ENCODE data around the gene ABR. TPM values are rescaled to one million over a fixed set of nuclear protein-coding genes. Genes with fewer than 3 reads are reported as not detected.
"Not testable (repeated sequence)": the region's sequence is repeated elsewhere in the genome, so short reads cannot be mapped to it uniquely, and the experiment has no call there.

The ABR gene
- total RNA-seq, 1 experiment from 2014 or later: 5.6 TPM

DNA sequence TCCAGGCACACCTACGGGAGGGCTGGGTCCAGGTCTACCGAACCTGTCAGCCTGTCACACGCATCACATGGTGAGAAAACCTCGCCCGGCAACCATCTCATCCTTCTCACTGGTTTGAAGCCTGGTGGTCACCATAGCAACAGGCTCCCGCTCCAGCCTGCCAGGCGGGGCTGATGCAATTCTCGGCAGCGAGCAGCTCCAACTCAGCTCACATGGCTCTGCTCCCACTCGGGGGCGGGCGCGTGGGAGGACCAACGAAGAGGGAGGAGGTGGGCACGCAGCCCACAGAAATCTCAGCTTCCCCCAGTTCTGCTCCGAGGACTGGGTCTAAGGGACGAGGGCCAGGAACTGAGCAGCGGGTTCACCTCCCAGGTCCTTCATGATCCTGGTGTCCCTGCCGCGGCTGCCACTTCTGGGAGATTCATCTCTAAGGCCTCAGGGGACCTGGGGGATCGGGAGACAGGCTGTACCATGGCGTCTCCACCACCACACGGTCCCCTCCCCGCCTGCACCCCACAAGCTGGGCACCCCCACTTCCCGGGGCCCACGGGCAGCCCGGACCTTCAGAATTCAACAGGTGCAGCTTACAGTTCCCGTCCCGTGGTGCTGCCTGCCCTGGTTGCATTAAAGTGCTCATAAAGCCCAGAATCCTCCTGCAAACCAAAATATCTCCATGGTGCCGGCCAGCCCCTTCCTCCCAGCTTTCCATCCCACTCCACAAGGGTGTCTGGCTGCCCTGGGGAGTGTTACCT is 25.8 kb downstream of the ABR start:
- Histone ChIP-seq H3K36me3 (no peaks in the 10 kb centered on the region), H3K4me1 (no peaks in the 10 kb centered on the region), H3K27ac (no peak overlapping the region), H3K9me3 (replicated peaks) (no peaks in the 10 kb centered on the region), H3K27me3 (no peaks in the 10 kb centered on the region), H3K4me3 (no peak overlapping the region)
- peak; percentile 13 to 21 for DNase-seq

DNA sequence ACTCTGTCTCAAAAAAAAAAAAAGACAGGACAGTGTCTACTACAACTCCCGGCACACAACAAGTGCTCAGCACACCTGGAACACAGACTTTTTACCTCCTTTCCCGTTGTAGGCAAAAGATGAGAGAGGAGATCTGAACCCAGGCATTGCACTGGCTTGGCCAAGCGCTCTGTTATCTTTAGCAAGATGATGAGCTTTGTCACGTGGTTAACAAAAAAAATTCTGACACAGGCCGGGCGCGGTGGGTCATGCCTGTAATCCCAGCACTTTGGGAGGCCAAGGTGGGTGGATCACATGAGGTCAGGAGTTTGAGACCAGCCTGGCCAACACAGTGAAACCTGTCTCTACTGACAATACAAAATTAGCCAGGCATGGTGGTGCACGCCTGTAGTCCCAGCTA is 27.2 kb downstream of the ABR start:
- not testable (repeated sequence) for H3K4me3 ChIP-seq; H3K36me3 ChIP-seq; DNase-seq; H3K27ac ChIP-seq; H3K9me3 ChIP-seq (replicated peaks); H3K27me3 ChIP-seq; H3K4me1 ChIP-seq

DNA sequence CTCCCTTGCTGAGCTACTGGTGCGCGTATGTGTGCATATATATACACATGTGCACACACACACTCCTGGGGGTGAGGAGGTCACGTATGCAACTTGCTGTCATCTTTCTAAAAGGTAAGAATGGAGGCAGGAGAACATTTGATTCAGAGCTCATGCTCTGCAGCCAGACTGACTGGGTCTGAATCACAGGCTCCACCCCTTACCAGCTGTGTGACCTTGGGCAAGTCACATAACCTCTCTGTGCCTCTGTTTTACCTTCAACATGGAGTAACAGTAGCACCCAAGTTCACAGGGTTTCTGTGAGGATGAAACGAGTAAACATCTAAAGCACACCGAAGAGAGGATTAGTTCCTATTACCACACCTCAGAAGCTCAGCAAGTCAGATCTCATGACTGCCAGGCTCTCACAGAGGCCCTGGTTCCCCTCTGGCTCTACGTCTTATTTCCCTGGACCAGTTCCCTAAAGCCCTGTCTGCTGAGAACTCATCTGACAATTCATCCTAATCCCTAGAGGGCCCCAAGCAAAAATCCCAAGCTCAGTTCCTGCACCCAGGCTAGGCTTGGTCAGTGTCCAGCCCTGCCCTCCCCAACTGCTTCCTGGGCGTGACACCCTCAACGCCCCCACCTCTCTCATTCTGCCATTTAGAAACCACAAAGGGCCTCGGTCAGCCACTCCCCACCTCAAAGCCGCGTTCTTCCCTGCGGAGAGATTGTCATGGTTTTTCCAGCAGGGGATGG is 28.7 kb downstream of the ABR start:
- Histone ChIP-seq H3K27me3 (no peaks in the 10 kb centered on the region), H3K36me3 (no peaks in the 10 kb centered on the region), H3K9me3 (replicated peaks) (no peaks in the 10 kb centered on the region), H3K4me3 (no peak overlapping the region), H3K27ac (no peak overlapping the region), H3K4me1 (no peaks in the 10 kb centered on the region)
- DNase-seq: no peak

DNA sequence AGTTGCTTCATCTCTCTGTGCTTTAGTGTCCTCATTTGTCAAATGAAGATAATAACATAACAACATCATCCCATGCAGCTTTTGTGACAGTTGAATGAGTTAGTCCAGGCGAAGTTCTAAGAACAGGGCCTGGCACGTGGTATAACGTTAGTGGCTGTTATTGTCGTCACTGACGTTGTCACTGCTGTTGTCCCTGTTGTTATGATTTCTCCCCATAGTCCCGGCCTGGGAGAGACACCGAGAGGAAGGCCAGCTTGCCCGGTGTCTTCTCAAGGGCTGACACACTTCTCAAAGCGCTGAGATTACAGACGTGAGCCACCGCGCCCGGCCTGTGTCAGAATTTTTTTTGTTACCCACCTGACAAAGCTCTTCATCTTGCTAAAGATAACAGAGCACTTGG is 29.9 kb downstream of the ABR start:
- no peak for DNase-seq
- Histone ChIP-seq H3K27ac (no peak overlapping the region), H3K27me3 (no peaks in the 10 kb centered on the region), H3K4me1 (no peaks in the 10 kb centered on the region), H3K36me3 (no peaks in the 10 kb centered on the region), H3K9me3 (replicated peaks) (no peaks in the 10 kb centered on the region), H3K4me3 (no peak overlapping the region)

DNA sequence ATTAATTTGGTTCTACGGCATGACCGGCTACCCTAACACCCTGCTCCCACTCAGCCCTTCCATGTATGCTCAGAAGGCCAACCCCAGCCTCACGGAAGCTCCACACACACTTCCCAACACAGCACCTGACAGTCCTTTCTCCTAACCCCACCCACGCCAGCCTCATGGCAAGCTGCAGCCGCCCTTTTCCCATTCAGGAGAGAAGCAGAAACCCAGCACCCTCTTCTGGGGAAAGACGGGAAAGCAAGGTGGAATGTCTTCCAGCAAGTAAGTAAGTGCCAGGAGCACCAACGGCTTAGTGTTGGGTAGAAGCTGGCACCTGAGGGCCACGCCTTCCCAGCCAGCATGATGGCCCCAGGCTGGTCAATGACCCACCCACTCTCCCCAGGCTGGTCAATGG is 32.1 kb downstream of the ABR start:
- Histone ChIP-seq H3K4me3 (no peak overlapping the region), H3K4me1 (no peaks in the 10 kb centered on the region), H3K27me3 (no peaks in the 10 kb centered on the region), H3K36me3 (no peaks in the 10 kb centered on the region), H3K9me3 (replicated peaks) (no peaks in the 10 kb centered on the region), H3K27ac (no peak overlapping the region)
- DNase-seq: peak; percentile 27 to 52

DNA sequence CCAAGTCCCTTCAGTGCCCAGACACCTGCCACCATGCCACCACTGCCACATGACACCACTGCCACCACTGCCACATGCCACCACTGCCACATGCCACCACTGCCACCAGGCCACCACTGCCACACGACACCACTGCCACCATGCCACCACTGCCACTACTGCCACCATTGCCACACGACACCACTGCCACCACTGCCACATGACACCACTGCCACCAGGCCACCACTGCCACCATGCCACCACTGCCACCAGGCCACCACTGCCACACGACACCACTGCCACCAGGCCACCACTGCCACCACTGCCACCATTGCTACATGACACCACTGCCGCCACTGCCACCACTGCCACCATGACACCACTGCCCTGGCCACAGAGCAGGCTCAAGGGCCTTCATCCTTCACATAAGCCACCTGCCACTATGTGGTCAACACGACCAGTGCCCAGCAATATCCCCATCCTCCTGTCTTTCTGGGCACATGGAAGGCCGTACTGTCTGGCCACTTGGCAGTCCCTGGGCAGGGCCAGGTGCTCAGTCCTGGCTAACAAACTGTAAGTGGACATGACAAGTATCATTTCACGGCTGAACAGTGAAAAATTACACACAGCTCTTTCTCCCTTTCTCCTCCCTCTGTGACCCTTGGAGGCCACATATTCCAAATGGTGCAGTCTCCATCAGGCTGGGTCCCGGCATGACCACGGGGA is 33.1 kb downstream of the ABR start:
- no peak for DNase-seq
- Histone ChIP-seq H3K4me1 (no peaks in the 10 kb centered on the region), H3K36me3 (no peaks in the 10 kb centered on the region), H3K4me3 (no peak overlapping the region), H3K9me3 (replicated peaks) (no peaks in the 10 kb centered on the region), H3K27me3 (no peaks in the 10 kb centered on the region), H3K27ac (no peak overlapping the region)

DNA sequence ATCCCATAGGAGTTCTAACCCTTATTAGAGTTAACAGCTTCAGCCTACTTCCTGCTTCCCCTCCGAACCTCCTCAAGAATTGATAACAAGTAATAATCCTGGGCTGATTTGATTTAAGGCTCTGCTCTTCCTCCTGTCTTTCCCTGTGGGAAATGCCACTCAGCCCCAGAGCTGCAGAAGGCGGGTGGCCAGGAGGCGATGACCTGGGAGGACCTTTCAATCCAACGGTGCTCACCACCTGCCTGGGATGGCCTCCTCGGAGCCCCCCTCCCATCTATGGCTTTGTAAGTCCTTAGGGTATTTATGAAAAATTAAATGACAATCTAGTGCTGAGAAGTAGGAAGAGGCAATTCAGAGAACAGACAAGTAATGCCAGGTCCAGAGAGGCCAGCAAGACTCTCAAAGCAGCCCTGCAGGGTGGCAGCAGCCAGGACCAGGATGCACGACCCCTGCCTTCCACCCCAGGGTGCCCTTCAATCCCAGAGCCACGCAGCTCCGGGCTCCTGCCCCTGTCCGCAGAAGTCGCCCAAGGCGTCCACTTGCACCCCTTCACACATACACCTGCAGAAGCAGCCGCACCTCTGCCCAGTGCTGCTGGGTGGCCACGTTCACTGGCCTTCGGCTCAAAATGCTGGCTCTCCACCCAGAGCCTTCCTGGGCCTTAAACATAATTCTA is 34.3 kb downstream of the ABR start:
- no peak overlapping the region for H3K4me3 ChIP-seq

DNA sequence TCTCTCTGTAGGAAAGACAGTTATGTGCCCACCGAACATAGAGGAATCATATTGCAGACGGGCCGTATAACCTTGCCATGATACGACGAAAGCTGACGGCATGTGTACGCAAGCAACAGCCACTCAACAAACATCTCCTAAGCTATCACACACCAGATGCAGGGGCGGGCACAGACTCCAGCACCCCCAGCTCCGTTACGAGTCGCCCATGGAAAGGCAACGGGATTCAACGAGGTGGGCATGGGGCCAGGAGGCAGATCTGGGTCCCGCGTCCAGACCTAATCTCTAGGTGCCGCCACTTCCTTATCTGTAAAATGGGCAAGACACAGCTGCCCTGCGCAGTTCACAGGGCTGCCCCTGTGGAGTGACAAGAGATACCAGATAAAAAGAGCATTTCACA is 35.6 kb downstream of the ABR start:
- no peaks in the 10 kb centered on the region for H3K36me3 ChIP-seq
- no peak overlapping the region for H3K27ac ChIP-seq
- H3K27me3 ChIP-seq: no peaks in the 10 kb centered on the region
- no peaks in the 10 kb centered on the region for H3K4me1 ChIP-seq
- H3K9me3 ChIP-seq (replicated peaks): no peaks in the 10 kb centered on the region
- H3K4me3 ChIP-seq: no peak overlapping the region
- DNase-seq: no peak

More for the DNA sequence above, 34.3 kb downstream of the ABR start:
- no peak overlapping the region for H3K27ac ChIP-seq
- no peaks in the 10 kb centered on the region for H3K36me3 ChIP-seq
- no peaks in the 10 kb centered on the region for H3K27me3 ChIP-seq
- no peak for DNase-seq
- H3K9me3 ChIP-seq (replicated peaks): no peaks in the 10 kb centered on the region
- H3K4me1 ChIP-seq: no peaks in the 10 kb centered on the region

DNA sequence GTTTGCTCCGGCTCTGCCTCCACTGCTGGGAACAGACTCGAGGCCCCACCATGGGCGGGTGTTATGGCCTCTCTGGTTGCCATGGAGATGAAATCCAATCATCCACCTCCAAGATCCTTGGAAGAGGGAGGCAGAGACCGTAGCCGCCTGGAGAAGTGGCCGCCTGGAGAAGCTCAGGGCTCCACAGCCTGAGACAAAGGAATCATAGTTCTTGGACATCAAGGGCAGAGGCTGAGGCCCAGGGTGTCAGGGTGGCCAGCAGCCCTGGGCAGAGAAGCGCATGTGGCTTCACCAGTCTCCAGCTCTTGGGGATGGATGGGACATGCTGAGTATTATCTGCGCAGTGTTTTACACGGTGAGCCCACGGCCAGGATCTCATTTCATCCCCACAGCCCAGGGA is 36.2 kb downstream of the ABR start:
- no peaks in the 10 kb centered on the region for H3K36me3 ChIP-seq
- H3K27me3 ChIP-seq: no peaks in the 10 kb centered on the region
- no peaks in the 10 kb centered on the region for H3K4me1 ChIP-seq
- no peaks in the 10 kb centered on the region for H3K9me3 ChIP-seq (replicated peaks)
- no peak overlapping the region for H3K27ac ChIP-seq
- DNase-seq: peak; percentile 18 to 48
- no peak overlapping the region for H3K4me3 ChIP-seq

DNA sequence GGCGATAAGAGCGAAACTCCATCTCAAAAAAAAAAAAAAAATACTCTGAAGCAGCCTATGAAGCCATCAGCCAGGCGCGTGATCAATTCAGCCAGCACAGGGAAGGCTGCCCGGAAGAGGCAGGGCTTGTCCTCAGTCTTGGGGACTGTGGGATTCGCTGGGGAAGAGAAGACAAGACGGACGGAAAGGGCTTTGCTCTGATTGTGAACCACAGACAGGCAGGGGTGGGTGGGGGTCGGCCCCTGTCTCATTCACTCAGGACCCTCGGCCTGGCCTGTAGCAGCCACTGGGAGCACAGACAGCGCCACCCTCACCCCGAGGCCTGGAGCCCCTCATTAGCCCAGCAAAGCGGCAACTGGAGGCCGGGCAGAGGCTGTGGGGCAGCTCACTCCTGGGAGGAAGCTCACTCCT is 37.2 kb downstream of the ABR start:
- Histone ChIP-seq H3K27me3 (no peaks in the 10 kb centered on the region), H3K36me3 (no peaks in the 10 kb centered on the region), H3K27ac (no peak overlapping the region), H3K4me3 (no peak overlapping the region), H3K9me3 (replicated peaks) (no peaks in the 10 kb centered on the region), H3K4me1 (no peaks in the 10 kb centered on the region)
- DNase-seq: no peak

DNA sequence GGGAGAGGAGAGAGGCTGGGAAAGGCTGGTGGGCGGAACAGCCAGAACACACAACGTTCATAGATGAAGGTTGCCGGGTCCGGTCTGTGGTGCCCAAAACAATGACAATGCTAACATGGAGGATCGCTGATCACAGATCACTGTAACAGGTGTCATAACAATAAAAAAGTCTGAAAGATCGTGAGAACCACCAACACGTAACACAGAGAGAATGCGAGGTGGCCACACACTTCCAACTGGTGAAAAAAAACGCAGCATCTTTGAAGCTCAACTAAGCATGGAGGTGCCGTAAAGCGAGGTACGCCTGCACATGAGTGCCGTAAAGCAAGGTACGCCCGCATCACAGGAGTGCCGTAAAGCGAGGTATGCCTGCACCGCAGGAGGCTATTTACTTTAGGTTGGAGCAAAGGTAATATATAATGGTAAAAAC is 42.3 kb downstream of the ABR start:
- DNase-seq: no peak
- Histone ChIP-seq H3K9me3 (replicated peaks) (no peaks in the 10 kb centered on the region), H3K4me3 (no peak overlapping the region), H3K36me3 (no peaks in the 10 kb centered on the region), H3K27ac (no peak overlapping the region), H3K27me3 (no peaks in the 10 kb centered on the region), H3K4me1 (no peaks in the 10 kb centered on the region)

DNA sequence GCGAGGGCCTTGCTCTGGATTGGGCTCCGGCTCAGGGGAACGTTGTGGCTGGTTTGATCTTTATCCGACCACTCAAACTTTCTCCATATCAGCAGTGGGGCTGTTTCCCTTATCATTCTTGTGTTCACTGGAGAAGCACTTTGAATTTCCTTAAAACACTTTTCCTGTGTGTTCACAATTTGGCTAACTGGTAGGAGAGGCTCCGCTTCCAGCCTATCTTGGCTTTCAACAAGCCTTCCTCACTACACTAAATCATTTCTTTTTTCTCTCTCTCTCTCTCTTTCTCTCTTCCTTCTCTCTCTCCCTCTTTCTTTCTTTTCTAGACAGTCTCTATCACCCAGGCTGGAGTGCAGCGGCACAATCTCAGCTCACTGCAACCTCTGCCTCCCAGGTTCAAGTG is 43.0 kb downstream of the ABR start:
- no peak overlapping the region for H3K27ac ChIP-seq
- H3K36me3 ChIP-seq: no peaks in the 10 kb centered on the region
- no peaks in the 10 kb centered on the region for H3K4me1 ChIP-seq
- H3K9me3 ChIP-seq (replicated peaks): no peaks in the 10 kb centered on the region
- no peak overlapping the region for H3K4me3 ChIP-seq
- DNase-seq: no peak
- H3K27me3 ChIP-seq: no peaks in the 10 kb centered on the region

DNA sequence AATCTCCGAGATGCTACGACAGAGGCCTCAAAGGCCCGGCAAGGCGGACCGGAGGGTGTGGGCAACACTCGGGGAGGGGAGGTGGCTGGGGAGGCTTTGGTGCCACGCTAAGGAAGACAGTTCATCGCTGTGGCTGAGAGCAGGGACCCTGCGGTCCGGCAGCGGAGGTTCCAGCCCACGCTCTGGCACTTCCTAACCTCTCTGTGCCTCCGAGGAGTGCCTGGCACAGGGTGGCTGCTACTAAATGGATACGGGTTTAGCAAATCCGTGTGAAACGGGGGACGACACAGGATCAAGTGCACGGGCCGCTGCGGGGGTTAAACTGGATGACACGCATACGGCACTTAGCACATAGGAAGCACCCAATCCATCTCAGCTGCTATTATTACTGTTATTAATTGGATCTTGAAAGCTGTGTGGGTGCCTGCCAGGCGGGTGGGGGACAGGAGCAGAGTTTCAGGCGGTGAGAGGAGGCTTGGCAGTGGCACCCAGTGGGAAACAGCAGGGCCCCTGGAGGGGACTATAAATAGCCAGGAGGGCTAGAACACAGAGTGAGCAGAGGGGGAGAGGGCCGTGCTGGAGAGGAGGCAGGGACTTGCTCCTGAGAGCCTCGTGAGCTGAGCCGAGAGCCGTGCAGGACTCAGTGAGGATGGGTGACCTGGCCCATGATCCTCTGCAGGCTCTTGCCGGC is 45.0 kb downstream of the ABR start:
- no peaks in the 10 kb centered on the region for H3K4me1 ChIP-seq
- no peaks in the 10 kb centered on the region for H3K36me3 ChIP-seq
- H3K4me3 ChIP-seq: no peak overlapping the region
- H3K27ac ChIP-seq: no peak overlapping the region
- H3K9me3 ChIP-seq (replicated peaks): no peaks in the 10 kb centered on the region
- H3K27me3 ChIP-seq: no peaks in the 10 kb centered on the region
- DNase-seq: no peak

DNA sequence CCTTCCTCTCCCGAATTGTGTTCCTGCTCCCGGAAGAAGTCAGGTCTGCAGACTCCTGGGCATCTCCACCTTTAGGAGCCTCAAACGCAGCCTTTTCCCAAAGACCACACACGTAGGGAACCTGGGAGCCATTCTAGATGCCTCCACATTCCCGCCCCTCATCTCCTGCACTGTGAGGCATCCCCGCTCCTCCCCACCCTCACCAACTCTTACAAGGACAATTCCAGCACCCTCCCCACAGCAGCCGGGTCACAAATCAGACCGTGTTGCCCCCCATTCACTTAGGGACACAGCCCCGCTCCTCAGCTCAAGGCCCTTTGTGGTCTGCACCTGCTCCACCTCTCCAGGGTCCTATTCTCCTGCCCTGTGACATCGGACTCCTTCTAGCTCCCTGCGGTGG is 49.6 kb downstream of the ABR start:
- Histone ChIP-seq H3K4me1 (no peaks in the 10 kb centered on the region), H3K27ac (no peak overlapping the region), H3K36me3 (no peaks in the 10 kb centered on the region), H3K9me3 (replicated peaks) (no peaks in the 10 kb centered on the region), H3K27me3 (no peaks in the 10 kb centered on the region), H3K4me3 (no peak overlapping the region)
- DNase-seq: no peak

Data from SJCRH30 (cell line).